Smooth muscle cell of the brain vasculature (primary cell): ENCODE measurements around the gene SUCLG1.
"Not testable (repeated sequence)": the region's sequence is repeated elsewhere in the genome, so short reads cannot be mapped to it uniquely, and the experiment has no call there.

Experiments used
- DNase-seq: peaks from one replicate; pipeline ENCODE4 v3.0.0-alpha.2; 2012; ENCODE audit warnings: low read depth, low spot score

SUCLG1 gene

DNA sequence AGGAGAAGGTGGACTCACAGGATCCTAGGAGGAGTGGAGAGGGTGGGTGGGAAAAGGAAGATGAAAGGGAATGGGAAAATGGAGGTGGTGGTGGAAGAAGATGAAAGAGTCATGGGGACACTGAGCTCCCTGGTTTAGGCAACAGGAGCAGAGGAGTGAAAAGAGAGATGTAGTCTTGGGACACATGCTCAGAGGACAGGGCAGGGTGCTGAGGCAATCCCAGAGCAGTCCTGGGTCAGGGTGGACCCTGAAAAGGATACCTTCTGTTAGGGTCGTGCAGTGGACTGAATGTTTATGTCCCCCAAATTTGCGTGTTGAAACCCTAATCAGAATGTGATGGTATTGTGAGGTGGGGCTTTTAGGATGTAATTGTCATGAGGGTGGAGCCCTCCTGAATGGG lies 37.9 kb downstream of the SUCLG1 start:
- DNase-seq: no peak

- DNase-seq: no peak
These were observed 41.5 kb downstream of the SUCLG1 start for GRCh38 chr2:84417453-84418145.

DNA sequence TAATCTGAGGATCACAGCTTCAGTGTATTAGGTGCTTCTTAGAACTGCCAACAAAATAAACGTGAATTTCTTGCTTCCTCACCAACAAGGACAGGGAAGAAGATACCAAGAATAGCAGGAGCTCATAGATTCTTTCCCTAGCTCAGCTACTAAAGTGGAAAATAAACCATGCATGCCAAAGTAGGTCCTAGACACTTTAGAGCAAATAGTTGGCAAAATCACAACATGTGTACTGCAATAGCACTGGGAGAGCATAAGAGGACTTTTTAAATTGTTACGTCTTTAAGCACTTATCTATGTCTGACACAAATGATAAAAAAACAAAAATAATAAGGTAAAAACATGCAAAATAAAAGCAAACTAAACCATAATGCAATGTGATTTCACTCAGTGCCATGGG lies 49.5 kb downstream of the SUCLG1 start:
- no peak for DNase-seq

GRCh38 chr2:84402111-84402510 lies 57.0 kb downstream of the SUCLG1 start:
- DNase-seq: not testable (repeated sequence)

- not testable (repeated sequence) for DNase-seq
These were observed 59.2 kb downstream of the SUCLG1 start for GRCh38 chr2:84399839-84400238.

DNA sequence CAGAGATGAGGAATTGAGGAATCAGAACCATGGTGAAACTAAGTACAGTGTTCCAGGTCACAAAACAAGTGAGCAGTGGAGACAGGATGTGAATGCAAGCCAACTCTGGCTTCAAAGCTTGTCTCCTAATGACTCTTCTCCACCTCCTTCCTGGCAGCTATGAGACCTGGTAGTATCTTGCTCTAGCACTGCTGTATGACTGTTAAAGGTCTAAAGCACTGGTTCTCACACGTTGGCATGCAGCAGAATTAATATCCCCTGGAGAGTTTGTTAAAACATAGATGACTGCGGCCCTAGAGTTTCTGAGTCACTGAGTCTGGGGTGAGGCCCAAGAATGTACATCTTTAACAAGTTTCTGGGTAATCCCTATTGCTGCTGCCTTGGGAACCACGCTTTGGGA lies 63.3 kb downstream of the SUCLG1 start:
- no peak for DNase-seq

DNA sequence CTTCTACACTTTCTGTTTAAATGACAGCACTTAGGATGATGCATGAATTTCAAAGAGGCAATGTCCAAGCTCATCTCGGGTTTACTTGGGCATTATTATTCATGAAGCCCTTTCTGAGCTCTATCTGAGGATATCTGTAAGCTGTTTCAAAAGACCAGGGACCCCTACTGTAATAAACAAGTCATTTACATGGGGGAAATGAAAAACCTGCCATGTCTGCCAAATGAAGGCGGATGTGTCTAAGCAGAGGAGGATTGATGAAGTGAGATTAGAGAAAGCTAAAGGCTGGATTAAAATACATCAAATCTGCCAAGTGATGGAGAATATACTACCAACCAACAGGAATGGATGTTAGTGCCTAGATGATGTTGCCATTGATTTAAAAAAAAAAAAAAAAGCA lies 64.5 kb downstream of the SUCLG1 start:
- no peak for DNase-seq

DNA sequence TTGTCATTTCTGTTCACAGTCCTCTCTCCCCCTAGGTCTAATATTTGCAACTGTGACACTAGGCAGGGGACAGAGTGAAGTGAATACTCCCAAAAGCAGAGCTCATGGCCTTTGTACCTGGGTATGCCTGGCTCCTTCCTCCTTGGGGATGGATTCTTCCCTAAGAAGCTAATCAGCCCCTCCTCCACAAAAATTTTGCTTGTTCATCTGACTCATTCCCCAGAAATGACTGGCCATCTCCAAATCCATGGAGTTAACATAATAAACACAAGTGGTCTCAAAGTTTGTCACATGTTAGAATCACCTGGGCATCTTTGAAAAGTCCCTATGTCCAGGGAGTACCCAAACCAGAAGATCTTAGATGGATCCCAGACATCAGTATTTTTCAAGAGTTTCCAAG lies 65.3 kb downstream of the SUCLG1 start:
- no peak for DNase-seq

DNA sequence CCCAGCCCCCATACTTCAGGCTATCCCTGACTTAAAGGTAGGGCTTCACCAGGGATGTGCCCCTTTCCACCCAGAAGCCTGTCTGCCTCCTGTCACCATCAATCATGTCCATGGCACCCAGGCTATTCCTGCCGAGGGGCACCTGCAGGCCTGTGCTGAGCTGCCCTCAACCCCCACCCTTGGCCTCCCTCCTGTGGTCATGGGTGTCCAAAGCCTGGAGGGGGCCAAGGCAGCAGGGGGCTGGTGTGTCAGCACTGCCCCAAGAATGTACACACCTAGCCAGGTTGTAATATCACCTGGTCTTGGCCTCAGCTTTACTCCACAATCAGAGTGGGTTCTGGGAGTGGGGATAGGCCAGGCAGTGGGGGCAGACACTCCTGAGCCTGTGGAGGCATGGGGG lies 69.3 kb downstream of the SUCLG1 start:
- DNase-seq: no peak

DNA sequence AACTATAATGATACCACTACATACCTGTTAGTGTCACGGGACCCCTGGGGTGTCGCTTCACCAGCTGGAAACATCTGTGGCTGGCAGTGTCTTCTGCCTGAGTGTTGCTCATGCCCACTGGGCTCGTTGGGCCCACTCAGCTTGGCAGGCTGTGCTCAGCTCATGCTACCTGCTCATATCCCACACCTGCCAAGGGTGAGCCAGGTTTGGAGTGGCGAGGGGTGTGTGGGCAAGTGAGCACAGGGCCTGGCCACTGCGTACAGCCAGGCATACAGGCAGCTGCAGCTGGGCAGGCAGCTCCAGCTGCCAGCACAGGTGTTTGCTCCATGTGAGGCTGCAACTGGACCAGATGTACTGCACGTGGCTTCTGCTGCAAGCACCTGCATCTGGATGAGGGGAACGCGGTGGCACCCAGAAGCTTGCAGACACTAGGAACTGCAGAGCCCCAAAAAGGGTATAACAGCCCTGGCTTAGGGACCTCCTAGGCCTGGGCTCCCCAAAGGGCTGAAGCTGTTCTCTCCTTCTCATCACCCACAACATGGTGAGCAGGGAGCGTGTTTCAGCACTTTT lies 70.1 kb downstream of the SUCLG1 start:
- no peak for DNase-seq

- DNase-seq: no peak
These were observed 70.9 kb downstream of the SUCLG1 start for GRCh38 chr2:84388133-84388532.

GRCh38 chr2:84386336-84387040 lies 72.6 kb downstream of the SUCLG1 start:
- no peak for DNase-seq

DNA sequence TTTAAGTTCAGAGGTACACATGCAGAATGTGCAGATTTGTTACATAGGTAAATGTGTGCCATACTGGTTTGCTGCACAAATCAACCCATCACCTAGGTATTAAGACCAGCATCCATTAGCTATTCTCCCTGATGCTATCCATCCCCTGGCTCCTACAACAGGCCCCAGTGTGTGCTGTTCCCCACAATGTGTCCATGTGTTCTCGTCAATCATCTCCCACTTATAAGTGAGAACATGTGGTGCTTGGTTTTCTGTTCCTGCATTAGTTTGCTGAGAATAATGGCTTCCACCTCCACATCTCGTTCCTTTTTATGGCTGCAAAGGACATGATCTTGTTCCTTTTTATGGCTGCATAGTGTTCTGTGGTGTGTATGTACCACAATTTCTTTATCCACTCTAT lies 75.8 kb downstream of the SUCLG1 start:
- DNase-seq: no peak

- DNase-seq: no peak
These were observed 78.2 kb downstream of the SUCLG1 start for GRCh38 chr2:84380875-84381274.

DNA sequence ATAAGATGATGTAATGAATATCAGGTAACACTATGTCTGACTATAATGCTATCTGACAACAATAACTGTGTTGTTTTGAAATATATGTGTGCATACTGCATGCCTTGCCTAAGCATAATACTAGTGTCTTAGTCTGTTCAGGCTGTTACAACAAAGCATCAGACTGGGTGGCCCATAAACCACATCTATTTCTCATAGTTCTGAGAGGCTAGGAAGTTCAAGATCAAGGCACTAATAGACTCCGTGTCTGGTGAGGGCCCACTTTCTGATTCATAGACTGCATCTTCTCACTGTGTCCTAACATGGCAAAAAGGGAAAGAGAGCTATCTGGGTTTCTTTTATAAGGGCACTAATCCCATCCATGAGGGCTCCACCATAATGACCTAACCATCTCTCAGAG lies 80.1 kb downstream of the SUCLG1 start:
- no peak for DNase-seq

DNA sequence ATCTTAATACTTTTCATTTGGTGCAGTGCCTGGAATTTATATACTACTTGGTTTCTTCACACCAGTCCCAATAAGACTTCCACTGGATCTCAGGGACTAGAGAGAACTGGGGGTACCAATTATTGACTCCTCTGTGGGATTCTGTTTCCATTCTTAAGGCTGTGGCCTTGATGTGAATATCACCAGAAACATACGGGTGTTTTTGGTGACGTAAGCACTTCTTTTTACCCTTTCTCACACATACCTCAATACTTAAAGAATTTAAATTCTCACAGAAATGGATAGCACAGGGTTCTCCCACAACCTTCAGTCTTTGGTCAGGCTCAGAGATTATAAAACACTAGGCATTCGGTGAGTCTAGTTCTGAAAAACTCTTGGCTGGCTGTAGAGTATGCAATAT lies 84.1 kb downstream of the SUCLG1 start:
- DNase-seq: no peak

DNA sequence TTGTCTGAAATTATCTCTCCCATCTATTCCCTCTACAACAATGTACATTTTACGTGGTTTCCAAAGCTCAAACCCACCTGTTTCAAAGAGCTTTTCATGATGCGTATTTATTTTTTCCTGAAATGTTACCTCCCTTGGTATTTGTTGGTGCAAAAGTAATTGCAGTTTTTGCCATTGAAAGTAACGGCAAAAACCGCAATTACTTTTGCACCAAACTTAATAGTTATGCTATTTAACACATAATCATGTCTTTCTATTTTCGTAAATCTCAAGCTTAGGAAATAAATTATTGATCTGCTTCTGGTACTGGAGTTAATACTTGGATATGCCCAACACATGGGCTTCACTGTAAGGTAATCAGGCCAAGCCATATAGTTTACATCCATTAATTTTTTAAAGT lies 85.2 kb downstream of the SUCLG1 start:
- DNase-seq: no peak
